Small intestine (tissue), 7 donors: ENCODE results near the gene CACNA2D3. TPM values are rescaled to one million over a fixed set of nuclear protein-coding genes. Genes with fewer than 3 reads are reported as not detected.
"Not testable (repeated sequence)": the region's sequence is repeated elsewhere in the genome, so short reads cannot be mapped to it uniquely, and the experiment has no call there.

Experiments
- DNase-seq, 2 donors: peaks; one replicate each; pipeline versions ENCODE4 v3.0.0 to v3.0.0-alpha.2; 2013
- FAIRE-seq: peaks from 2 replicates; lab custom pipeline; 2012; peaks lifted over from hg19 to GRCh38; lab: Jason Lieb, UNC
- H3K27ac ChIP-seq, 3 donors: one replicate each; pipeline ENCODE4 v1.5.1; 2013; ENCODE audit warnings: low read length in 2 of 3, mild to moderate bottlenecking in 2 of 3, control low read depth in 1 of 3, inconsistent platforms in 1 of 3, low read depth in 1 of 3, moderate library complexity in 1 of 3
- H3K27me3 ChIP-seq, 3 donors: one replicate each; pipeline ENCODE4 v1.6.1; 2013; ENCODE audit warnings: low read length in 3 of 3, inconsistent platforms in 1 of 3; ENCODE audit not compliant: control insufficient read depth in 3 of 3, insufficient read depth in 3 of 3
- H3K36me3 ChIP-seq, 3 donors: one replicate each; pipeline ENCODE4 v1.6.1; 2013; ENCODE audit warnings: low read length in 3 of 3, inconsistent platforms in 1 of 3, low read depth in 1 of 3, mild to moderate bottlenecking in 1 of 3, moderate library complexity in 1 of 3; ENCODE audit not compliant: control insufficient read depth in 3 of 3, insufficient read depth in 2 of 3
- H3K4me1 ChIP-seq, 3 donors: one replicate each; pipeline ENCODE4 v1.6.1; 2013; ENCODE audit warnings: low read length in 2 of 3, inconsistent platforms in 1 of 3, low read depth in 1 of 3, mild to moderate bottlenecking in 1 of 3, moderate library complexity in 1 of 3; ENCODE audit not compliant: control insufficient read depth in 3 of 3, insufficient read depth in 2 of 3
- H3K4me3 ChIP-seq, 3 donors: one replicate each; pipeline ENCODE4 v1.5.1; 2013; ENCODE audit warnings: low read length in 3 of 3, control low read depth in 1 of 3, inconsistent platforms in 1 of 3, low read depth in 1 of 3, mild to moderate bottlenecking in 1 of 3, moderate library complexity in 1 of 3
- H3K9me3 ChIP-seq, 2 donors: one replicate each; pipeline ENCODE4 v1.6.1; 2013; ENCODE audit warnings: low read depth in 1 of 2, low read length in 1 of 2; ENCODE audit not compliant: control insufficient read depth in 2 of 2, insufficient read depth in 1 of 2
- WGBS, 3 donors: extraction: QIAGEN DNeasy Blood & Tissue Kit; methylation state at CpG; one replicate each; pipeline ENCODE4 v1.1.7; 2013; 5-methylcytosine and 5-hydroxymethylcytosine counted together
- polyA plus RNA-seq, 4 donors: library from polyadenylated mRNA; stranded (reverse) in 3 of 4; unstranded in 1 of 4; fragments of 200-250 nt in 3 of 4; fragments of 120-200 nt in 1 of 4; gene quantifications; one replicate each; pipeline versions ENCODE4 v1.2.1 to v1.2.3, GENCODE V29; 2013
- donor health status: healthy with polysubstance abuse.
- donor health status: control.
- donor health status: control.
- donor health status: Bipolar disorder and iron deficiency.
- donor health status: healthy.

Gene CACNA2D3
- polyA plus RNA-seq, 4 donors: 0.27 to 0.61 TPM; not detected in 2

GRCh38 chr3:54619053-54619452 lies 496.7 kb downstream of the CACNA2D3 start:
- H3K27ac ChIP-seq: no peak overlapping the region
- H3K4me3 ChIP-seq: no peak overlapping the region
- H3K9me3 ChIP-seq: no peaks in the 10 kb centered on the region
- FAIRE-seq (no peak), DNase-seq (no peak)
- no peaks in the 10 kb centered on the region for H3K27me3 ChIP-seq
- WGBS, 3 donors: 85 to 89% (median 85%) methylated on average over 4 of the region's 4 CpGs
- no peaks in the 10 kb centered on the region for H3K36me3 ChIP-seq
- no peaks in the 10 kb centered on the region for H3K4me1 ChIP-seq

GRCh38 chr3:54619531-54619930 lies 497.2 kb downstream of the CACNA2D3 start:
- H3K4me1 ChIP-seq: no peaks in the 10 kb centered on the region
- H3K27me3 ChIP-seq: no peaks in the 10 kb centered on the region
- DNase-seq (no peak), FAIRE-seq (no peak)
- H3K9me3 ChIP-seq: no peaks in the 10 kb centered on the region
- H3K36me3 ChIP-seq: no peaks in the 10 kb centered on the region
- no peak overlapping the region for H3K4me3 ChIP-seq
- no peak overlapping the region for H3K27ac ChIP-seq
- 65 to 81% (median 65%) methylated on average over 3 of the region's 3 CpGs for WGBS, 3 donors

- Histone ChIP-seq H3K27me3 (no peaks in the 10 kb centered on the region), H3K4me3 (no peak overlapping the region), H3K9me3 (no peaks in the 10 kb centered on the region), H3K4me1 (no peaks in the 10 kb centered on the region), H3K36me3 (no peaks in the 10 kb centered on the region), H3K27ac (no peak overlapping the region)
- DNase-seq (no peak), FAIRE-seq (no peak)
- 70 to 79% (median 74%) methylated on average over 8 of the region's 8 CpGs for WGBS, 3 donors
Measured at GRCh38 chr3:54621184-54621583, 498.8 kb downstream of the CACNA2D3 start.

- Histone ChIP-seq H3K4me3 (no peak overlapping the region), H3K9me3 (no peaks in the 10 kb centered on the region), H3K27me3 (no peaks in the 10 kb centered on the region), H3K27ac (no peak overlapping the region), H3K4me1 (no peaks in the 10 kb centered on the region), H3K36me3 (no peaks in the 10 kb centered on the region)
- 84 to 86% (median 85%) methylated on average over 11 of the region's 11 CpGs for WGBS, 3 donors
- DNase-seq (no peak), FAIRE-seq (no peak)
Measured at GRCh38 chr3:54622678-54623077, 500.3 kb downstream of the CACNA2D3 start.

- no peaks in the 10 kb centered on the region for H3K9me3 ChIP-seq
- H3K4me1 ChIP-seq: no peaks in the 10 kb centered on the region
- H3K27me3 ChIP-seq: no peaks in the 10 kb centered on the region
- H3K4me3 ChIP-seq: no peak overlapping the region
- DNase-seq (no peak), FAIRE-seq (no peak)
- 91 to 94% (median 93%) methylated on average over 42 to 43 of the region's 43 CpGs for WGBS, 3 donors
- H3K36me3 ChIP-seq: no peaks in the 10 kb centered on the region
- no peak overlapping the region for H3K27ac ChIP-seq
Measured at GRCh38 chr3:54625805-54626787, 503.7 kb downstream of the CACNA2D3 start.

- DNase-seq (no peak), FAIRE-seq (no peak)
- Histone ChIP-seq H3K9me3 (no peaks in the 10 kb centered on the region), H3K4me3 (no peak overlapping the region), H3K27me3 (no peaks in the 10 kb centered on the region), H3K4me1 (no peaks in the 10 kb centered on the region), H3K36me3 (no peaks in the 10 kb centered on the region), H3K27ac (no peak overlapping the region)
- WGBS, 3 donors: 73 to 82% (median 75%) methylated on average over 3 of the region's 3 CpGs
Measured at GRCh38 chr3:54628888-54629441, 506.6 kb downstream of the CACNA2D3 start.

- no peaks in the 10 kb centered on the region for H3K9me3 ChIP-seq
- H3K4me1 ChIP-seq: no peaks in the 10 kb centered on the region
- no peaks in the 10 kb centered on the region for H3K36me3 ChIP-seq
- WGBS, 3 donors: 70 to 87% (median 80%) methylated on average over 6 of the region's 6 CpGs
- no peak for DNase-seq
- no peaks in the 10 kb centered on the region for H3K27me3 ChIP-seq
- no peak for FAIRE-seq
- H3K27ac ChIP-seq: no peak overlapping the region
- no peak overlapping the region for H3K4me3 ChIP-seq
Measured at GRCh38 chr3:54630101-54630623, 507.8 kb downstream of the CACNA2D3 start.

- not testable (repeated sequence) for H3K27ac ChIP-seq, H3K4me3 ChIP-seq, DNase-seq, FAIRE-seq, H3K4me1 ChIP-seq, H3K27me3 ChIP-seq, H3K9me3 ChIP-seq, H3K36me3 ChIP-seq
- 81 to 90% (median 89%) methylated on average over 6 of the region's 6 CpGs for WGBS, 3 donors
Measured at GRCh38 chr3:54631001-54631400, 508.6 kb downstream of the CACNA2D3 start.
